HepG2 (cell line): ENCODE data around the gene DPH7. TPM values are rescaled to one million over a fixed set of nuclear protein-coding genes. Genes with fewer than 3 reads are reported as not detected.
A peak's percentile ranks its signal among the peaks of the same experiment; 100 is the strongest.

Experiments used
- HMG20B ChIP-seq: conservative IDR thresholded peaks from 2 replicates; pipeline ENCODE4 v1.6.1; 2016; ENCODE audit warnings: missing genetic modification reagents, missing compliant biosample characterization
- HNRNPUL1 ChIP-seq: fragments of 200-400 bp; formaldehyde crosslinking; IDR thresholded peaks from 2 replicates; pipeline ENCODE4 v1.6.1; 2017; ENCODE audit warnings: low read depth, mild to moderate bottlenecking, low read length, moderate library complexity
- KLF16 ChIP-seq, 2 experiments: sonication (generic) in 1 of 2; formaldehyde crosslinking in 1 of 2; IDR thresholded peaks; 2 replicates each; pipeline versions ENCODE4 v1.6.1 to v1.8.0; 2016 to 2023; ENCODE audit warnings: missing genetic modification reagents in 2 of 2, missing compliant biosample characterization in 1 of 2
- POLR2AphosphoS5 ChIP-seq: IDR thresholded peaks from 2 replicates; pipeline ENCODE4 v1.6.1; 2012; ENCODE audit warnings: low read depth, low read length
- TAF1 ChIP-seq: sonication (generic); formaldehyde crosslinking; IDR thresholded peaks from 2 replicates; pipeline ENCODE4 v1.4.0; 2020; ENCODE audit warnings: missing genetic modification reagents
- USF2 ChIP-seq, 2 experiments: sonication (generic) in 1 of 2; formaldehyde crosslinking in 1 of 2; IDR thresholded peaks; 2 replicates each; pipeline versions ENCODE4 v1.5.1 to v1.6.1; 2011 to 2020; ENCODE audit warnings: borderline replicate concordance in 1 of 2, low read depth in 1 of 2, low read length in 1 of 2, mild to moderate bottlenecking in 1 of 2, missing genetic modification reagents in 1 of 2, moderate library complexity in 1 of 2
- ZBTB38 ChIP-seq: sonication (generic); formaldehyde crosslinking; IDR thresholded peaks from 2 replicates; pipeline ENCODE4 v1.5.1; 2020; ENCODE audit warnings: mild to moderate bottlenecking, missing genetic modification reagents
- ZFY ChIP-seq: sonication (generic); formaldehyde crosslinking; IDR thresholded peaks from 2 replicates; pipeline ENCODE4 v1.4.0; 2020; ENCODE audit warnings: missing genetic modification reagents
- ZNF180 ChIP-seq: sonication (generic); formaldehyde crosslinking; IDR thresholded peaks from 2 replicates; pipeline ENCODE4 v1.4.0; 2020; ENCODE audit warnings: low read depth, missing genetic modification reagents, borderline replicate concordance
- ZNF281 ChIP-seq: sonication (generic); formaldehyde crosslinking; IDR thresholded peaks from 2 replicates; pipeline ENCODE4 v1.4.0; 2020; ENCODE audit warnings: missing genetic modification reagents, borderline replicate concordance
- ZNF564 ChIP-seq: sonication (generic); formaldehyde crosslinking; IDR thresholded peaks from 2 replicates; pipeline ENCODE4 v1.8.1; 2023; ENCODE audit warnings: mild to moderate bottlenecking, missing genetic modification reagents
- ZNF574 ChIP-seq: sonication (generic); formaldehyde crosslinking; IDR thresholded peaks from 2 replicates; pipeline ENCODE4 v1.4.0; 2020; ENCODE audit warnings: missing genetic modification reagents
- ZNF687 ChIP-seq: sonication (generic); formaldehyde crosslinking; IDR thresholded peaks from 2 replicates; pipeline ENCODE4 v1.5.1; 2020; ENCODE audit warnings: mild to moderate bottlenecking, missing genetic modification reagents, moderate library complexity
- polyA plus RNA-seq, 8 experiments: library from polyadenylated mRNA; depleted of rRNA in 3 of 8; stranded (reverse) in 7 of 8; unstranded in 1 of 8; fragments of >200 nt; fragmentation: Illumina TruSeq in 4 of 8; extraction: Trizol in 4 of 8; gene quantifications; 2 replicates each; pipeline versions ENCODE4 v1.2.1 to v1.2.3, GENCODE V29; 2011 to 2016; ENCODE audit warnings: low read depth in 4 of 8, missing spikeins in 1 of 8, mixed read lengths in 1 of 8; ENCODE audit not compliant: insufficient read depth in 1 of 8
- total RNA-seq, 5 experiments: library from RNA; depleted of rRNA; stranded (reverse); fragments of >200 nt; fragmentation: Illumina TruSeq; extraction: Trizol; gene quantifications; 2 replicates each; pipeline ENCODE4 v1.2.3, GENCODE V29; 2016; ENCODE audit warnings: low read depth in 1 of 5

The DPH7 gene
- total and polyA plus RNA-seq, 2 of the 13 experiments (the other 11 are each of a cell fraction or from before 2014, with no cell fraction given), result 27.6 to 31.6 TPM

GRCh38 chr9:137590469-137591383, 12.0 kb upstream of the DPH7 start, which contains the start of gene ZMYND19 (continued):
- TF ChIP-seq USF2 (IDR thresholded peaks at IDR 0.05; ENCODE audit: low read depth, low read length), result no peak
- no peak for TF ChIP-seq USF2 (CRISPR knock-in tag; IDR thresholded peaks at IDR 0.05; ENCODE audit: borderline replicate concordance)
- 0 out of 4 replicates have a peak, but pooled peaks of 1 of the 2 experiments have one; percentile 28 for TF ChIP-seq KLF16 (CRISPR knock-in tag; IDR thresholded peaks at IDR 0.05)
- no peak for TF ChIP-seq ZNF564
- no peak for TF ChIP-seq HNRNPUL1
- TF ChIP-seq ZBTB38 (CRISPR knock-in tag), result peak; percentile 21; the same call in 1 of the 2 replicates
- peak; percentile 76 for TF ChIP-seq ZNF687
- no peak for TF ChIP-seq ZNF180 (CRISPR knock-in tag)
- TF ChIP-seq ZFY (CRISPR knock-in tag), result peak; percentile 48; the same call in 1 of the 2 replicates
- peak; percentile 70; the same call in 1 of the 2 replicates for TF ChIP-seq ZNF281 (CRISPR knock-in tag)
- no peak for TF ChIP-seq HMG20B (CRISPR knock-in tag)
- TF ChIP-seq POLR2AphosphoS5, result peak; percentile 43; the same call in 1 of the 2 replicates
- peak; percentile 53; the same call in 1 of the 2 replicates for TF ChIP-seq ZNF574 (CRISPR knock-in tag)
- peak; percentile 64; the same call in 1 of the 2 replicates for TF ChIP-seq TAF1 (CRISPR knock-in tag)
